ENCODE results near the gene TMEM60.

The TMEM60 gene

GRCh38 chr7:77760809-77761453 lies 37.3 kb downstream of the TMEM60 start:
- no peak for FAIRE-seq
- TF ChIP-seq CTCF (IDR thresholded peaks at IDR 0.05; ENCODE audit: insufficient read depth, missing control alignments): no peak
- DNase-seq (ENCODE audit: insufficient read length, low spot score): no peak

DNA sequence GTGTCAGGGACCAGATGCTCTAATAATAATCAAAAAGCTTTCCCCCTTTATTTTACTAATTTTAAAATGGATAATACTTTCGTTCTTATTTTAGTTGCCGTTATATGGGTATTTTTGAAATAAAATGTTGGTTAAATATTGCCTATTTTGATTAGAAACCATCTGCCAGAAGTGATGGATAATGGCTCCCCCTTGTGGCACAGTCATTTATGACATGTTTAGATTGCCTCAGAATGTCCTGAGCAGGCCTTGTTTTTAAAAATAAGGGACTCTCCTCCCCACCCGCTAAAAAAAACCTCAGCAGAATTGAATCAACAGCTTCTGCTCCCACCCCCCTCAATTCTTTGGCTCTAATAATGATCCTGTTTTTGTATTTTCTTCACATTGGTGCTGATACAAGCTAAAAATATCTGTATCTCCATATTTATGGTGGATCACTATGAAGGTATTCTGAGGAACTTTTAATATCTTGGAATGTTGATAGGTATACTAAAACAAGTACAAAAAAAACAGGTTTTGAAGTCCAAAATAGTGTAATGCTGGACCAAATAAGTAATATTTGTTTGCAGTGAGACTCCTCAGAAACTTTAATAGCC lies 38.8 kb downstream of the TMEM60 start:
- FAIRE-seq (peak; percentile 63), DNase-seq (ENCODE audit: insufficient read length, low spot score) (no peak)
- TF ChIP-seq CTCF (IDR thresholded peaks at IDR 0.05; ENCODE audit: insufficient read depth, missing control alignments): peak; percentile 87

DNA sequence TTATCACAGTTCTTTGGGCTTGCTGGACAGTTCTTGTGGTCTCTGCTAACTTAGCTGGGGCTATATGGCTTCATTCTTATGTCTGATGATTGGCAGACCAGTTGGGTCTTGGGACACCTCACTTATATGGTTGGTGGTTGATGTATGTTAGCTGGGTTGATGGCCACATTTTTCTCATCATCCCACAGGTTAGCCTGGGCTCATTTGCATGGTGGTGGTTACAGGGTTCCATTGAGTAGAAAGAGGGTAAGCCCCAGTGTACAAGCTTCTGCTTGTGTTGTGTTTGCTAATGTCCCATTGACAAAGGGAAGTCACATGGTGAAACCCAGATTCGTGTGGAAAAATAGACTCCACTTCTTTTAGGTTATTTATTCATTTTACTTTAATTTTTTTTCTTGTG lies 40.6 kb downstream of the TMEM60 start:
- DNase-seq (ENCODE audit: insufficient read length, low spot score): no peak
- TF ChIP-seq CTCF (IDR thresholded peaks at IDR 0.05; ENCODE audit: insufficient read depth, missing control alignments): no peak
- no peak for FAIRE-seq

GRCh38 chr7:77753173-77753572 lies 45.1 kb downstream of the TMEM60 start:
- no peak for DNase-seq (ENCODE audit: insufficient read length, low spot score)
- no peak for FAIRE-seq
- TF ChIP-seq CTCF (IDR thresholded peaks at IDR 0.05; ENCODE audit: insufficient read depth, missing control alignments): no peak

GRCh38 chr7:77752016-77752415 lies 46.2 kb downstream of the TMEM60 start:
- FAIRE-seq: no peak
- no peak for DNase-seq (ENCODE audit: insufficient read length, low spot score)
- no peak for TF ChIP-seq CTCF (IDR thresholded peaks at IDR 0.05; ENCODE audit: insufficient read depth, missing control alignments)

DNA sequence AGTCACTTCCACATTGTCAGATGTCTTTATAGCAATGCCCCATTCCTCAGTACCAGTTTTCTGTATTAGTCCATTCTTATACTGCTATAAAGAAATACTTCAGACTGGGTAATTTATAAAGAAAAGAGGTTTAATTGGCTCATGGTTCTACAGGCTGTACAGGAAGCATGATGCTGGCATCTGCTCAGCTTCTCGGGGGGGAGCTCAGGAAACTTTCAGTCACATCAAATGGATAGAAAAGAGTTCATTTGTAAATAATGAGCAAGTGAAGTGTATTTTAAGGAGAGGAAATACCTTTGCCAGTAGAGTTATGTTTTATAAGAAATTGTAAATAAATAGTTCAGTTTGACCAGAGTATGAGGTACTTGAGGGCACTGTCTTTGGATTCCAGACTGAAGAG lies 50.5 kb downstream of the TMEM60 start:
- DNase-seq (ENCODE audit: insufficient read length, low spot score) (no peak), FAIRE-seq (no peak)
- TF ChIP-seq CTCF (IDR thresholded peaks at IDR 0.05; ENCODE audit: insufficient read depth, missing control alignments): no peak

GRCh38 chr7:77747178-77747577 lies 51.1 kb downstream of the TMEM60 start:
- no peak for TF ChIP-seq CTCF (IDR thresholded peaks at IDR 0.05; ENCODE audit: insufficient read depth, missing control alignments)
- FAIRE-seq: no peak
- no peak for DNase-seq (ENCODE audit: insufficient read length, low spot score)

Data from D721Med (cell line).